ENCODE measurements around the gene MOSMO. TPM values are rescaled to one million over a fixed set of nuclear protein-coding genes. Genes with fewer than 3 reads are reported as not detected.

Gene MOSMO
- total RNA-seq, 1 experiment from 2014 or later: 30.1 TPM

DNA sequence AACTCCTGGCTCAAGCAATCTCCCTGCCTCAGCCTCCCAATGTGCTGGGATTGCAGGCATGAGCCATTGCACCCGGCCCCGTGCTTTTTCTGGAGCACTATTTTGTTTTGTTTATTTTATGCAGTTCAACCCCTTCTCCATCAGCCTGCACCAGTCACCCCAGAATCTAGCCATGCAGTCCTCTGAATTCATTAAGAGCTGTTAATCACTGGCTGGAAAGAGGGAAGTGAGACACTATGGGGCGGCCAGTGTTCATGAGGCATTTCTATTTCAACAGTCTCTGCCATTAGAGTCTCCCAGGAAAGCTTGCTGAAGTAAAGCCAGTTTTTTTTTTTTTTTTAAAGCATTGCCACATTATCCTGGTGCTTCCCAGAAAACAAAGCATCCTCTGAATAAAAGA lies 86.1 kb downstream of the MOSMO start:
- BruUV-seq (replicated peaks): no TSS peak
- peaks cover 10% of the 10 kb centered on the region for H3K4me1 Mint-ChIP-seq (ENCODE audit: low read depth, unreplicated experiment)
- no peak overlapping the region for H3K27ac Mint-ChIP-seq (ENCODE audit: unreplicated experiment)
- H3K27me3 Mint-ChIP-seq (ENCODE audit: unreplicated experiment): peaks cover 16% of the 10 kb centered on the region
- no peak for DNase-seq
- TF ChIP-seq, protein P1, sequence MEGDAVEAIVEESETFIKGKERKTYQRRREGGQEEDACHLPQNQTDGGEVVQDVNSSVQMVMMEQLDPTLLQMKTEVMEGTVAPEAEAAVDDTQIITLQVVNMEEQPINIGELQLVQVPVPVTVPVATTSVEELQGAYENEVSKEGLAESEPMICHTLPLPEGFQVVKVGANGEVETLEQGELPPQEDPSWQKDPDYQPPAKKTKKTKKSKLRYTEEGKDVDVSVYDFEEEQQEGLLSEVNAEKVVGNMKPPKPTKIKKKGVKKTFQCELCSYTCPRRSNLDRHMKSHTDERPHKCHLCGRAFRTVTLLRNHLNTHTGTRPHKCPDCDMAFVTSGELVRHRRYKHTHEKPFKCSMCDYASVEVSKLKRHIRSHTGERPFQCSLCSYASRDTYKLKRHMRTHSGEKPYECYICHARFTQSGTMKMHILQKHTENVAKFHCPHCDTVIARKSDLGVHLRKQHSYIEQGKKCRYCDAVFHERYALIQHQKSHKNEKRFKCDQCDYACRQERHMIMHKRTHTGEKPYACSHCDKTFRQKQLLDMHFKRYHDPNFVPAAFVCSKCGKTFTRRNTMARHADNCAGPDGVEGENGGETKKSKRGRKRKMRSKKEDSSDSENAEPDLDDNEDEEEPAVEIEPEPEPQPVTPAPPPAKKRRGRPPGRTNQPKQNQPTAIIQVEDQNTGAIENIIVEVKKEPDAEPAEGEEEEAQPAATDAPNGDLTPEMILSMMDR (IDR thresholded peaks at IDR 0.05; ENCODE audit: unreplicated experiment): no peak
- H3K36me3 Mint-ChIP-seq (ENCODE audit: insufficient read depth, unreplicated experiment): peaks cover 5% of the 10 kb centered on the region
- H3K9me3 Mint-ChIP-seq (ENCODE audit: low read depth, unreplicated experiment): peaks cover 2% of the 10 kb centered on the region
- H3K4me3 Mint-ChIP-seq (ENCODE audit: low read depth, unreplicated experiment): no peak overlapping the region
- intact Hi-C loops (cut with micrococcal nuclease; ENCODE audit: unreplicated experiment): no loop called here
- CTCF ChIA-PET: no interaction called here

DNA sequence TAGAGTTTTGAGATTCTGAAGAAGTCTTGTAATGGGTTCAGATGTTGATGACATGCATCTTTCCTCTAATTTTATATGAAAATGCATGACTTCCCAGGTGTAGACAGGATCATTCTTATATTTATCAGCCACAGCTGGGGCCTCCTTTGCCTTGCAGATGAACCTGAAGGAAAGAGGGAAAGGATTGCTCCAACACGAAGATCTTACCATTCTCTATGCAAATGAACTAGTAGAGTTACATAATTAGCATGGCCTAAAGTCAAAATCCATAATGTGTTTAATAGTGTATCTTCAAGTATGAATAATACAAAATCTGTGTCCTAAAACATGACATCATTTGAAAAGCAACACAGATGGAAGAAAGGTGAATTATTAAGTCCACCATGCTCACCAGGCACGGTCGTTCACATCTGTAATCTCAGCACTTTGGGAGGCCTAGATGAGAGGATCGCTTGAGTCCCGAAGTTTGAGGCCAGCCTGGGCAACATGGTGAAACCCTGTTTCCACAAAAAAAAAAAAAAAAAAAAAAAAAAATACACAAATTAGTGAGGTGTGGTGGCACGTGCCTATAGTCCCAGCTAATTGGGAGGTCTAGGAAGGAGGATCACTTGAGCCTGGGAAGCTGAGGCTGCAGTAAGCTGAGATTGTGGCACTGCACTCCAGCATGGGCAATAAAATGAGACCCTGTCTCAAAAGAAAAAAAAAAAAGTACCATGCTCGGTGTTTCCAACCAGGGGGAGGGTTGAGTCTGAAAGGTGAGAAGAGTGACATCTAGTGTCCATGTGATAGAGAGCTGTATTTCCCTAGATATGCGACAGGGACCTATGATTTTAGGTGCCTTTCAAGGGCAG lies 90.7 kb downstream of the MOSMO start:
- Mint-ChIP-seq H3K4me1 (ENCODE audit: low read depth, unreplicated experiment) (no peaks in the 10 kb centered on the region), H3K27ac (ENCODE audit: unreplicated experiment) (no peak overlapping the region), H3K27me3 (ENCODE audit: unreplicated experiment) (peaks cover 37% of the 10 kb centered on the region), H3K4me3 (ENCODE audit: low read depth, unreplicated experiment) (peak overlapping the region; percentile 30), H3K9me3 (ENCODE audit: low read depth, unreplicated experiment) (no peaks in the 10 kb centered on the region), H3K36me3 (ENCODE audit: insufficient read depth, unreplicated experiment) (no peaks in the 10 kb centered on the region)
- peak; percentile 39 for DNase-seq
- CTCF ChIA-PET: interaction anchor here (0.5 to 2.3 kb wide), 26 partner anchors 8 to 1192 kb away, joined by 3 to 34 read pairs (median 6); partner anchors contain the start of gene MOSMO
- intact Hi-C loops (cut with micrococcal nuclease; ENCODE audit: unreplicated experiment): loop anchor here (1.0 to 2.0 kb wide), 2 partner anchors 90 to 98 kb away; partner anchors contain the start of gene PDZD9
- TF ChIP-seq, protein P1 (IDR thresholded peaks at IDR 0.05; ENCODE audit: unreplicated experiment): peak; percentile 61
- BruUV-seq (replicated peaks): no TSS peak

DNA sequence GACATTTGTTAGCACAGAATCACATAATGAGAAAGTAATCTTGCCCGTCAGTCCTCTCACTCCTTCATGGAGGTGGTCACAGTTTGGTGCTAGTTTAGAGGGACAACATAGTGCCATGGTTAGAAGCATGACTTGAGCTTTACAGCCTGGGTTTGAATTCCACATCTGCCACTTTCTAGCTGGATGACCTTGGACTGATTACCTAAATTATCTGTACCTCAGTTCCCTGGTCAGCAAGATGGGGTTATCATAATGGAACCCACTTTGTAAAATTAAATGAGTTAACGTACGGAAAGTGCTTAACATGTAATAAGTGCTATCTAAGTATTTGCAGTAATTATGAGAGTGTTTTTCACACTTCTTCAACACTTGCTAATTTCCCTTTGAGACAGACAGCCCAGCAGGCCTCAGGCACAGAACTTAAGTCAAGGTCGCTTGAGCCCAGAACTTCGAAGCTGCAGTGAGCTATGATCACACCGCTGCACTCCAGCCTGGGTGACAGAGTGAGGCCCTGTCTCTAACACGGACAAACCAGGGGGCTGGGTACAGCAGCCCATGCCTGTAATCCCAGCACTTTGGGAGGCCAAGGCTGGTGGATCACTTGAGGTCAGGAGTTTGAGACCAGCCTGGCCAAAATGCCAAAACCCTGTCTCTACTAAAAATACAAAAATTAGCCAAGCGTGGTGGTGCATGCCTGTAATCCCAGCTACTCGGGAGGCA lies 91.5 kb downstream of the MOSMO start:
- Mint-ChIP-seq H3K27me3 (ENCODE audit: unreplicated experiment) (peaks cover 37% of the 10 kb centered on the region), H3K4me3 (ENCODE audit: low read depth, unreplicated experiment) (peak overlapping the region; percentile 30), H3K36me3 (ENCODE audit: insufficient read depth, unreplicated experiment) (no peaks in the 10 kb centered on the region), H3K9me3 (ENCODE audit: low read depth, unreplicated experiment) (no peaks in the 10 kb centered on the region), H3K27ac (ENCODE audit: unreplicated experiment) (no peak overlapping the region), H3K4me1 (ENCODE audit: low read depth, unreplicated experiment) (no peaks in the 10 kb centered on the region)
- CTCF ChIA-PET: interaction anchor here (0.5 to 2.3 kb wide), 24 partner anchors 9 to 1191 kb away, joined by 3 to 34 read pairs (median 6); partner anchors contain the start of gene MOSMO
- intact Hi-C loops (cut with micrococcal nuclease; ENCODE audit: unreplicated experiment): loop anchor here (1.0 to 2.0 kb wide), 2 partner anchors 89 to 99 kb away; partner anchors contain the start of gene PDZD9
- DNase-seq: no peak
- TF ChIP-seq, protein P1 (IDR thresholded peaks at IDR 0.05; ENCODE audit: unreplicated experiment): no peak
- BruUV-seq (replicated peaks): no TSS peak

DNA sequence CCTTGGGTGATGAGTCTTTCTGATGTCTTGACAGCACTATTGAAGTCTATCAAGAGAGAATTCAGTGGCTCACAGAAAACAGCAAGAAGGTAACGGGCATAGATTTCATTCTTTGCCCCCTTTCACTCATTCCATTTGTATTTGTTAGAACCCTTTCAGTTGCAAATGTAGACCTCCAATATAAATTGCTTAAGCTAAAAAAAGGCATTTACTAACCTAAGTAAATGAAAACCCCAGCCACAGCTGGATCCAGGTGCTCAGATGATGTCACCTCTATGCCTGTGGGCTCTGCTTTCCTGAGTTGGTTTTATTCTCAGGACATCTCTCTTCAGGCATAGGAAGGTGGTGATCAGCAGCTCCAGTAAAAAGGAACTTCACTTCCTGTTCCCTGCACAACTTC lies 95.5 kb downstream of the MOSMO start:
- CTCF ChIA-PET: interaction anchor here (0.6 kb wide), 1 partner anchor 11 kb away, joined by 3 read pairs; the partner anchor contains the start of gene VWA3A
- no TSS peak for BruUV-seq (replicated peaks)
- H3K27me3 Mint-ChIP-seq (ENCODE audit: unreplicated experiment): peaks cover 48% of the 10 kb centered on the region
- no peaks in the 10 kb centered on the region for H3K36me3 Mint-ChIP-seq (ENCODE audit: insufficient read depth, unreplicated experiment)
- intact Hi-C loops (cut with micrococcal nuclease; ENCODE audit: unreplicated experiment): no loop called here
- DNase-seq: no peak
- no peaks in the 10 kb centered on the region for H3K9me3 Mint-ChIP-seq (ENCODE audit: low read depth, unreplicated experiment)
- no peak overlapping the region for H3K27ac Mint-ChIP-seq (ENCODE audit: unreplicated experiment)
- H3K4me3 Mint-ChIP-seq (ENCODE audit: low read depth, unreplicated experiment): no peak overlapping the region
- no peaks in the 10 kb centered on the region for H3K4me1 Mint-ChIP-seq (ENCODE audit: low read depth, unreplicated experiment)
- TF ChIP-seq, protein P1 (IDR thresholded peaks at IDR 0.05; ENCODE audit: unreplicated experiment): no peak

All from Calu3 (cell line).